GM21786 (cell line): ENCODE data around the gene NAV3.
"Not testable (repeated sequence)": the region's sequence is repeated elsewhere in the genome, so short reads cannot be mapped to it uniquely, and the experiment has no call there.

Experiments used
- ATAC-seq: cut with Tn5 transposase; IDR thresholded peaks from one replicate; pipeline ENCODE4 v1.9.1; 2021; ENCODE audit not compliant: unreplicated experiment

The NAV3 gene

DNA sequence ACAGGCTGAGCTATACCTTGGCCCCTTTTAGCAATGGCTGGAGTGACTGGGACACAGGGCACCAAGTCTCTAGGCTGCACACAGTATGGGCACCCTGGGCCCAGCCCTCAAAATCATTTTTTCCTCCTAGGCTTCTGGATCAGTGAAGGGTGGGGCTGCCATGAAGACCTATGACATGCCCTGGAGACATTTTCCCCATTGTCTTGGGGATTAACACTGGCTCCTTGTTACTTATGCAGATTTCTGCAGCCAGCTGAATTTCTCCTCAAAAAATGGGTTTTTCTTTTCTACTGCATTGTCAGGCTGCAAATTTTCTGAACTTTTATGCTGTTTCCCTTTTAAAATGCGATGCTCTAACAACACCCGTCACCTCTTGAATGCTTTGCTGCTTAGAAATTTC, 272.1 kb downstream of the NAV3 start:
- ATAC-seq: not testable (repeated sequence)

DNA sequence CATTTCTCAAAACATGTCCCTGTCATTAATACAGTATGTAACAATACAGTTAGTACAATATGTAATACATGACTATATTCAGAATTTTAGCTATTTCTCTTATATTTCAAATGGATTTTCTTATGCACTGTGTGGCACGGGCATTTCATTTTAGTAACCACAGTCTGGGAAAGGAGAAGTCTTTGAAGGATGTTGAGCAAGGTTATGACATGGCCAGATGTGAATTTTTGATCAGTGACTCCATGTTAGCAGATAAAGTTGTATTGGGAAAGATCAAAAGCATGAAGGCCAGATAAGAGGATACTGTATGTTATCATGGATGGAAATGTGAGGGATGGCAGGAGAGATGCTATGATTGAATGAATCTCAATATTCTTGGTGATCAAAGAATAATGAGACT, 285.2 kb downstream of the NAV3 start:
- ATAC-seq: no peak

- no peak for ATAC-seq
Measured at GRCh38 chr12:78118036-78118435, 287.3 kb downstream of the NAV3 start.

DNA sequence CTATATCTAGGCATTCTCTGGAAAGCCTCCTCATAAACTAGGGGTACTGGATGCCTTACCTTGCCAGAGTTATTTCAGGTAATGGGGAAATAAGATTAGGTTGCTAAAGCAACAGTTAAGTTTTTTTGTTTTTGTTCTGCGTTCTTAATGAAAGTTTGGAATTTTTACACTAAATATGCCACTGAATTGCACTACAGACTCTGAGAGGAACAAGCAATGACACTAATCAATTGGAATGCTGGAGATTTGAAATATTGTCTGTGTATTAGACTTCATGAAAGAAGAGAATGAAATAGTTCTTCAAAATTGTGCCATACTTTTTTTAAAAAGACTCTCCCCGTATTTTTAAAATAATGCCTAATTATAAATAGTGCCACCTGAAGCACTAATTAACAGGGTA, 287.8 kb downstream of the NAV3 start:
- no peak for ATAC-seq

DNA sequence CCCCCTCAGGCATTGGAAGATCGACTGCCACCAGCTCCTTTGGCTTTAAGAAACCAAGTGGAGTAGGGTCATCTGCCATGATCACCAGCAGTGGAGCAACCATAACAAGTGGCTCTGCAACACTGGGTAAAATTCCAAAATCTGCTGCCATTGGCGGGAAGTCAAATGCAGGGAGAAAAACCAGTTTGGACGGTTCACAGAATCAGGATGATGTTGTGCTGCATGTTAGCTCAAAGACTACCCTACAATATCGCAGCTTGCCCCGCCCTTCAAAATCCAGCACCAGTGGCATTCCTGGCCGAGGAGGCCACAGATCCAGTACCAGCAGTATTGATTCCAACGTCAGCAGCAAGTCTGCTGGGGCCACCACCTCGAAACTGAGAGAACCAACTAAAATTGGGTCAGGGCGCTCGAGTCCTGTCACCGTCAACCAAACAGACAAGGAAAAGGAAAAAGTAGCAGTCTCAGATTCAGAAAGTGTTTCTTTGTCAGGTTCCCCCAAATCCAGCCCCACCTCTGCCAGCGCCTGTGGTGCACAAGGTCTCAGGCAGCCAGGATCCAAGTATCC, 288.7 kb downstream of the NAV3 start:
- ATAC-seq: no peak

DNA sequence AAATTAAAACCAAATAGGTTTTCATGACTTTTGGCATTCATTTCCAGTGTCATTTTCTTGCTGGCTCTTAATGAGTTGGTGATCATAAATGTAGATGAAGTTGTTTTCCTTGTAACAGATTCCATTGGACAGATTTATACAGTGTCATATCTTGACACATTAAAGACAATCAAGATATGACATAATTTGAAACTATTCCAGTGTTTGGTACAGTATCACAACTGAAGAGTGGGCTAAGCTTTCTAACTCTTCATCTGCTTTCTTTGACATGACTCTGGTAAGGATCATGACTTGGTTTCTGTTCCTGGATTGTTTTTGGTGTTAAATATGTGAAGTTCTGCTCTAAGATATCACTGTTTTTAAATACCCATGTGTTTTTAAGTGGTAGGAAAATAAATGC, 289.6 kb downstream of the NAV3 start:
- ATAC-seq: no peak

DNA sequence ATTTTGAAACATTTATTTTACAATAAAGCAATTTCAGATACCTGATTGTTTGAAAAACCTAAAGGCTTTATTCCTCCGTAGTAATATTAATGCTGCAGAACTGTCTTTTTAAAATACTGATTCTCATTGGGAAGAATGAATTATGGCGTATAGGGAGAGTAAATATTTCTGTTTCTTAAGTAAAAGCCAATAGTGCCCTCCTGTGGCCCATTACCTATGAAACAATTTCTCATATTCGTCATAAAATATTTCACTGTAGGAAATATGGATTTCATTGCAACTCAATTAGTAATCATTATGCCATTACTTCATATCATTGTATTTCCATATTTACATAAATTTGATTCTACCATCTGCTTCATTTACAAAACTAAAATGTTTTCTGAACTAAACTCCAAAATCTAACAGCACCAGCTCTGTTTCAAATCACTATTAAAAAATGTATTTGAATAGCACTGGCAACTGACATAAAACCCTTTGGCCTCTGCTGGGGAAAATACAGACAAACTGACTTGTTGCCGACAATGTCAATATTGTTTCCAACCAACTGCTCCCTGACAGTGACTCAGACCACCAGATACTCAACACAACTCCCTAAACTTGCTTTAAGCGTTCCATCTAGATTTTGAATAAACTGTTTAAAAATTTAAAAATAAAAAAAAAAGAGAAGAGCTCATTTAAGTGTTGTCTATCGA, 290.3 kb downstream of the NAV3 start:
- ATAC-seq: no peak

DNA sequence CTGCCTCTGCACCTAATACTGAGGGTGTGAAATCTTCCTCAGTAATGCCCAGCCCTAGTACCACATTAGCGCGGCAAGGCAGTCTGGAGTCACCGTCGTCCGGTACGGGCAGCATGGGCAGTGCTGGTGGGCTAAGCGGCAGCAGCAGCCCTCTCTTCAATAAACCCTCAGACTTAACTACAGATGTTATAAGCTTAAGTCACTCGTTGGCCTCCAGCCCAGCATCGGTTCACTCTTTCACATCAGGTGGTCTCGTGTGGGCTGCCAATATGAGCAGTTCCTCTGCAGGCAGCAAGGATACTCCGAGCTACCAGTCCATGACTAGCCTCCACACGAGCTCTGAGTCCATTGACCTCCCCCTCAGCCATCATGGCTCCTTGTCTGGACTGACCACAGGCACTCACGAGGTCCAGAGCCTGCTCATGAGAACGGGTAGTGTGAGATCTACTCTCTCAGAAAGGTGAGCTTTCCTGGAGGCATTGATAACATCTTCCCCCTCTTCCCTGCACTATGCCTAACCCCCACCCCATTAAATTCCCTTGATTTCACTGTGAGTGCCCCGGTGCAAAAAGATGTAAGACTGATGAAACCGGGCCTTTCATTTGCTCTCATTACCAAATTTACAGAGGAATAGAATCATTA, 291.4 kb downstream of the NAV3 start:
- ATAC-seq: no peak

DNA sequence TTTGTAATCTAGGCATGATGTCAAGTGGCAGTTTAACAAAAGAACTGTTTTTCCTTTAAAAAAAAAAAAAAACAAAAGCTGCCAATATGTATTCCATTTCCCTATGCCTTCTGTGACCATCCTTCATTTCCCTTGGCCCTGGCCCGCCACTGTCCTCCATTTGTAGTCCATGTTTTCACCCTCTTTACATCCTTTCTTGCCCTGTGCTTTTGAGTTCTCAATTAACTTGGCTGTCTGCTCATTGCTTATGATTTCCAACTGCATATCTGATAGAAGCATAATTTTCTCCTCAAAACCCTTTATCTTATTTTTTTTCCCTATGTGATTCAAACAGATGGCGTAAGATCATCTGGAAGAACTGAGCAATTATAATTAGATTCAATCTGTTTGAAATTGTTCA, 297.5 kb downstream of the NAV3 start:
- no peak for ATAC-seq

GRCh38 chr12:78143717-78144116, 313.0 kb downstream of the NAV3 start:
- no peak for ATAC-seq

- no peak for ATAC-seq
Measured at GRCh38 chr12:78145398-78145797, 314.7 kb downstream of the NAV3 start.

DNA sequence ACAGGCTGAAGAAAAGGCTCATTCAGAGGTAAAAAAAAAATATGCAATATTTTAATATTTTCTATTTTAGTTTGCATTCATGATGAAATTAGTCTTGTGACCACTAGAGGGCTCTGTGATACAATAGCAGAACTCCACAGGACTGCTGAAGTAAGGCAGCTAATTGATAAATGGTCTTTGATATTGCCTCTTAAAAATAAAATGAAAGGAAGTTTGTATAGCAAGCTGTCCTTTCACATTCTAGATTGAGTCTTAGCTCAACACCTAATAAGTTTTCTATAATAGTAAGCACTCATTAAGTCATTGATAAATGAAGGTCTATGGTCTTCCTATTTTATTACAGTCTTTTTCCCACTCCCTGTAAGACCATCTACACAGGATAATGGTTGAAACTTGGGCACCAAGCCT, 315.7 kb downstream of the NAV3 start:
- ATAC-seq: peak; percentile 79

GRCh38 chr12:78149459-78149858, 318.8 kb downstream of the NAV3 start:
- ATAC-seq: no peak

GRCh38 chr12:78155546-78155945, 324.9 kb downstream of the NAV3 start:
- no peak for ATAC-seq

DNA sequence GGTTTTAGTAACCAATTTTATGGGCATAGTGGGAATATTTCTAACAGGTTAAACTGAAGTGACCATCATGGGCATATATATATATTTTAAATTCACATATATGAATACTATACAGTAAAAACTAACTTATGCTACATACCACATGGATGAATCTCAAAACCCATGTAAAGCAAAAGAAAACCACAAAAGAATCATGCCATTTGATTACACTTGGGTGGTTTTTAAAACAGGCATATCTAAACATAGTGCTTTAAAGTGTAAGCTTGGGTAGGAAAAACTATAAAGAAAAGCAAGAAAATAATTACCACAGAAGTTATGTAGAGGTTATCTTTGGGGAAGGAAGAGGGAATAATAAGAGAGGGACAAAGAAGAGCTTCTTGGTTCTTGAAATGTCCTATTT, 326.1 kb downstream of the NAV3 start:
- no peak for ATAC-seq

DNA sequence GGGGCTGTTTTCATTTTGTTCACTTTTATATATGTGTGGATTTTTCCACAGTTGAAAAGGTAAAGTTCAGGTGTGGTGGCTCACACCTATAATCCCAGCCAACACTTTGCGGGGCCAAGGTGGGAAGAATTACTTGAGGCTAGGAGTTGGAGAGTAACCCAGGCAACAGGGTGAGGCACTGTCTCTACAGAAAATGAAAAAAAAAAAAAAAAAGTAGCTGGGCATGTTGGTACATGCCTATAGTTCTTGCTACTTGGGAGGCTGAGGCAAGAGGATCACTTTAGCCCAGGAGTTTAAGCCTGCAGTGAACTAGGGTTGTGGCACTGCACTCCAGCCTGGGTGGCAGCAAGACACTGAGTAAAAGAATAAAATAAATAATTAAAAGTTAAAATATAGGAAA, 326.5 kb downstream of the NAV3 start:
- ATAC-seq: no peak

DNA sequence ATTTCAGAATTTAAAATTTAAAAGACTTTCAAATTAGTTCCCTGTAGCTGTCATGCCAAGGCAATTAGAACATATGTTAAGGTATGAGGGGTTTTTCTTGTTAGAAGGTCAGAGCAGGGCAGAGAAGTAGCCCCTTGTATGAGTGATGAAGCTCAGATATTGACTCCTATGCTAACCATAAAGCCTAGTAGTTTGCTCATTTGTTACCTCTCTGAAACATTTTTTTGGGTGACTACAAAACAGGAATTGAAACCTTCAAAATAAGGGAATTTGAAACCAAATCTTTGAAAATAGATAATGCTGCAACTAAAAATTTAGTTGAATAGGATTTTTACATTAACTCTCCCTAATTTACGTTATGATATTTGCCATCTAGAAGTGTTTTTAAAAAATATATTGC, 333.5 kb downstream of the NAV3 start:
- no peak for ATAC-seq

DNA sequence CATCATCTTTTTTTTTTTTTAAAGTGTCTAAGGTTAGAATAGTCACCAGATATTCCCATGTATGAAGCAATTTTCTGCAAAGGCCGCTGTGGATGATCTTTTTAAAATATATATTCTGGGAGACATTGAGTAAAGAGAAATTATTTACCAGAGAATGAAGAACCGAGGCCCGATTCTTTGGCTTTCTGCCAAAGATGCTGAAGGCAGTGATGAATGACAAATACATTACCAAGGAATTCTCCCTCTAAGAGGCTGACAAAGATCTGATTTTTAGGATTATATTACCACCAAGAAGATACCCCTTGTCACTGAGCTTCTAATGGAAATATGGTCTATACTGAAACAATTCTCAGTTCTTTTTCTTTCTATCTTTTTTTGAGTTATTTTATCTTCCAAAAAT, 336.8 kb downstream of the NAV3 start:
- no peak for ATAC-seq

GRCh38 chr12:78171061-78171460, 340.4 kb downstream of the NAV3 start:
- ATAC-seq: no peak

GRCh38 chr12:78176643-78177042, 345.9 kb downstream of the NAV3 start:
- no peak for ATAC-seq

GRCh38 chr12:78177298-78177697, 346.6 kb downstream of the NAV3 start:
- ATAC-seq: peak; percentile 46

GRCh38 chr12:78179346-78179745, 348.7 kb downstream of the NAV3 start:
- ATAC-seq: no peak
